Mucosa of descending colon (tissue), 3 donors: ENCODE measurements around the gene ITGB7. TPM values are rescaled to one million over a fixed set of nuclear protein-coding genes. Genes with fewer than 3 reads are reported as not detected.

Experiments
- ATAC-seq: fragments of 200-7000 bp; cut with Tn5 transposase; one replicate; pipeline ENCODE4 v1.9.1; 2020; ENCODE audit warnings: mild to moderate bottlenecking, moderate library complexity
- DNase-seq, 3 donors: peaks; one replicate each; pipeline ENCODE4 v3.0.0-alpha.2; 2020
- H3K36me3 ChIP-seq: fragments of 200-600 bp; one replicate; pipeline ENCODE4 v1.8.0; 2021; ENCODE audit warnings: low read depth, mild to moderate bottlenecking
- H3K4me1 ChIP-seq: fragments of 200-600 bp; one replicate; pipeline ENCODE4 v1.8.0; 2021; ENCODE audit warnings: low read depth, mild to moderate bottlenecking
- H3K4me3 ChIP-seq: fragments of 200-600 bp; one replicate; pipeline ENCODE4 v1.8.0; 2021; ENCODE audit warnings: mild to moderate bottlenecking
- H3K9me3 ChIP-seq: fragments of 200-600 bp; one replicate; pipeline ENCODE4 v1.8.0; 2021; ENCODE audit warnings: mild to moderate bottlenecking
- CTCF ChIP-seq: fragments of 200-600 bp; IDR thresholded peaks from one replicate; pipeline ENCODE4 v1.8.0; 2022; ENCODE audit warnings: antibody characterized with exemption, mild to moderate bottlenecking
- intact Hi-C, 2 donors: fragments of 100-400 bp; cut with DNase I in 1 of 2; cut with micrococcal nuclease in 1 of 2; formaldehyde crosslinking; loops; one replicate each; pipeline versions ENCODE4 v1.11.0 to v1.11.1; 2022; cut with DNase I, micrococcal nuclease
- total RNA-seq, 3 donors: library from RNA; stranded (reverse); fragmentation: NEBNext Ultra II Directional in 2 of 3; extraction: Animal tissue kit (Norgen Biotek cat#: 25700) in 2 of 3; gene quantifications; one replicate each; pipeline versions ENCODE4 v1.2.1 to v1.2.4, GENCODE V29; 2021 to 2023
- donor health status: DM: no; HTN: no; CAD: no; lungs with moderate emphysema.
- donor health status: DM: no; HTN: no; CAD: no.
- donor health status: DM: no; HTN: yes; CAD: no.

Gene ITGB7
- total RNA-seq, 3 donors from 2014 or later: 6.2 to 13.8 (median 7.3) TPM

- Histone ChIP-seq H3K36me3 (no peaks in the 10 kb centered on the region), H3K9me3 (no peaks in the 10 kb centered on the region), H3K4me1 (peaks cover 39% of the 10 kb centered on the region), H3K4me3 (no peak overlapping the region)
- TF ChIP-seq CTCF: no peak
- ATAC-seq: no peak
- intact Hi-C loops: no loop called here
- DNase-seq: no peak
These were observed 22.4 kb upstream of the ITGB7 start for GRCh38 chr12:53229454-53229853.

GRCh38 chr12:53227836-53228235 is 20.8 kb upstream of the ITGB7 start:
- ATAC-seq (no peak), DNase-seq (no peak)
- intact Hi-C loops: no loop called here
- Histone ChIP-seq H3K4me3 (no peak overlapping the region), H3K36me3 (no peaks in the 10 kb centered on the region), H3K4me1 (peaks cover 41% of the 10 kb centered on the region), H3K9me3 (no peaks in the 10 kb centered on the region)
- no peak for TF ChIP-seq CTCF

GRCh38 chr12:53227341-53227740 is 20.3 kb upstream of the ITGB7 start:
- ATAC-seq (no peak), DNase-seq (no peak)
- intact Hi-C loops: no loop called here
- peaks cover 41% of the 10 kb centered on the region for H3K4me1 ChIP-seq
- H3K4me3 ChIP-seq: no peak overlapping the region
- TF ChIP-seq CTCF: no peak
- no peaks in the 10 kb centered on the region for H3K36me3 ChIP-seq
- no peaks in the 10 kb centered on the region for H3K9me3 ChIP-seq

GRCh38 chr12:53226815-53227214 is 19.8 kb upstream of the ITGB7 start:
- intact Hi-C loops: no loop called here
- no peak for TF ChIP-seq CTCF

GRCh38 chr12:53225635-53226424 is 18.8 kb upstream of the ITGB7 start:
- ATAC-seq (no peak), DNase-seq (no peak)
- Histone ChIP-seq H3K36me3 (no peaks in the 10 kb centered on the region), H3K9me3 (no peaks in the 10 kb centered on the region), H3K4me1 (peaks cover 35% of the 10 kb centered on the region), H3K4me3 (no peak overlapping the region)
- intact Hi-C loops: no loop called here
- TF ChIP-seq CTCF: no peak

More at GRCh38 chr12:53226815-53227214, 19.8 kb upstream of the ITGB7 start:
- peaks cover 45% of the 10 kb centered on the region for H3K4me1 ChIP-seq
- H3K4me3 ChIP-seq: no peak overlapping the region
- DNase-seq (no peak), ATAC-seq (no peak)
- H3K9me3 ChIP-seq: no peaks in the 10 kb centered on the region
- H3K36me3 ChIP-seq: no peaks in the 10 kb centered on the region
